ENCODE measurements around the gene FAM20B. TPM values are rescaled to one million over a fixed set of nuclear protein-coding genes. Genes with fewer than 3 reads are reported as not detected.
"Not testable (repeated sequence)": the region's sequence is repeated elsewhere in the genome, so short reads cannot be mapped to it uniquely, and the experiment has no call there.

Gene FAM20B, protein sequence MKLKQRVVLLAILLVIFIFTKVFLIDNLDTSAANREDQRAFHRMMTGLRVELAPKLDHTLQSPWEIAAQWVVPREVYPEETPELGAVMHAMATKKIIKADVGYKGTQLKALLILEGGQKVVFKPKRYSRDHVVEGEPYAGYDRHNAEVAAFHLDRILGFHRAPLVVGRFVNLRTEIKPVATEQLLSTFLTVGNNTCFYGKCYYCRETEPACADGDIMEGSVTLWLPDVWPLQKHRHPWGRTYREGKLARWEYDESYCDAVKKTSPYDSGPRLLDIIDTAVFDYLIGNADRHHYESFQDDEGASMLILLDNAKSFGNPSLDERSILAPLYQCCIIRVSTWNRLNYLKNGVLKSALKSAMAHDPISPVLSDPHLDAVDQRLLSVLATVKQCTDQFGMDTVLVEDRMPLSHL
- total RNA-seq = 10 to 100 TPM; 39.6 to 60.3 (median 51.6) TPM

DNA sequence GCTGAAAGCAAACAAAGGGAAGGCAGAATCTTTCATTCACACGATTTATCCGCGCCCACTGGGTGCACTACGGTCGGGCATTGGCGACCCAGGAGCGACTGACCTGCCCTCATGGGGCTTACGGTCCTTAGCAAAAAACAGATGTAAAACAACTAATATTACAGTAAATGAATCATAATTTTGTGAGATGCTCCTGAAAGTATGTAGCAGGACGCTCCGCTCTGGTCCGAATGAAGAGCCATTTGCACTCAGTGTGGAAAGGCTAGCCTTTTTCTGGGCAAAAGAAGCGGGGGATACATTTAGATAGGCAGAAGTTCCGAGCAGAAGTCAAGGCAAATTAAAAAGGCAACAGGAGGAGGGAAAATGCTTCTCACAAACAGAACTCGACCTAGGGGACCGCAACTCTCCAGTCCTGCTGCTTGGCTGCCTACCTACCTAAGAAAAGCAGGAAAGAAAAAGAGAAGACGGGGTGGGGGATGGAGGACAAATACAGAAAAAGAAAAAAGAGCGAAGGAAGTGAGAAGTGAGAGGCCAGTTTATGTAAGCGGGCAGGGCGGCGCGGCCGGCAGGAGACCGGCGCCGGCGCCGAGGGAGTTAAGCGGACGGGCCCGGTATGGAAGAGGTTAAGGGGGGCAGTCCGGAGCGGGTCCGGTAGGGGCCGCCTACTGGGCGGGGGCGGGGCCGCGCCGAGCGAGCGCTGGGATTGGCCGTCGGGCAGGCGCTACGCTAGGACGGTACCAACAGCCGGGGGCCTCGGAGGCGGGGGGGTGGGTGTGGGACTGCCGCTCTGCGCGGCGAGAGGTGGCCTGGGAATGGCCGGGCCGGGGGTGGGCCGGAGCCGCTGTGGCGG lies at the start of gene FAM20B:
Gene FAM20B, plus strand, starts transcription at position 770 of the 850 bp plus-strand sequence. CDS start 17,954 bp downstream, outside the sequence.
- Histone ChIP-seq H3K27me3 (no peaks in the 10 kb centered on the region), H3K27ac (peak within 1 kb of the TSS; percentile 92 to 98 (median 96)), H3K4me3 (peak within 1 kb of the TSS; percentile 91 to 99 (median 96)), H3K9me3 (no peaks in the 10 kb centered on the region), H3K4me1 (peaks cover 0 to 62% (median 15%) of the 10 kb centered on the region in 4 donors), H3K36me3 (no peaks in the 10 kb centered on the region)
- DNase-seq (ENCODE audit: low spot score in 2 of 2) = peak; percentile 84 to 88
- TF ChIP-seq POLR2A (IDR thresholded peaks at IDR 0.05) (no peak), EP300 (IDR thresholded peaks at IDR 0.05) (peak in 1 of 2 donors; percentile 30)
- TF ChIP-seq, protein P1, sequence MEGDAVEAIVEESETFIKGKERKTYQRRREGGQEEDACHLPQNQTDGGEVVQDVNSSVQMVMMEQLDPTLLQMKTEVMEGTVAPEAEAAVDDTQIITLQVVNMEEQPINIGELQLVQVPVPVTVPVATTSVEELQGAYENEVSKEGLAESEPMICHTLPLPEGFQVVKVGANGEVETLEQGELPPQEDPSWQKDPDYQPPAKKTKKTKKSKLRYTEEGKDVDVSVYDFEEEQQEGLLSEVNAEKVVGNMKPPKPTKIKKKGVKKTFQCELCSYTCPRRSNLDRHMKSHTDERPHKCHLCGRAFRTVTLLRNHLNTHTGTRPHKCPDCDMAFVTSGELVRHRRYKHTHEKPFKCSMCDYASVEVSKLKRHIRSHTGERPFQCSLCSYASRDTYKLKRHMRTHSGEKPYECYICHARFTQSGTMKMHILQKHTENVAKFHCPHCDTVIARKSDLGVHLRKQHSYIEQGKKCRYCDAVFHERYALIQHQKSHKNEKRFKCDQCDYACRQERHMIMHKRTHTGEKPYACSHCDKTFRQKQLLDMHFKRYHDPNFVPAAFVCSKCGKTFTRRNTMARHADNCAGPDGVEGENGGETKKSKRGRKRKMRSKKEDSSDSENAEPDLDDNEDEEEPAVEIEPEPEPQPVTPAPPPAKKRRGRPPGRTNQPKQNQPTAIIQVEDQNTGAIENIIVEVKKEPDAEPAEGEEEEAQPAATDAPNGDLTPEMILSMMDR (IDR thresholded peaks at IDR 0.05) = peak in 2 of 5 experiments; percentile 10 to 37
- WGBS, 2 donors = 19 to 20% methylated on average over 44 to 49 of the region's 58 CpGs

DNA sequence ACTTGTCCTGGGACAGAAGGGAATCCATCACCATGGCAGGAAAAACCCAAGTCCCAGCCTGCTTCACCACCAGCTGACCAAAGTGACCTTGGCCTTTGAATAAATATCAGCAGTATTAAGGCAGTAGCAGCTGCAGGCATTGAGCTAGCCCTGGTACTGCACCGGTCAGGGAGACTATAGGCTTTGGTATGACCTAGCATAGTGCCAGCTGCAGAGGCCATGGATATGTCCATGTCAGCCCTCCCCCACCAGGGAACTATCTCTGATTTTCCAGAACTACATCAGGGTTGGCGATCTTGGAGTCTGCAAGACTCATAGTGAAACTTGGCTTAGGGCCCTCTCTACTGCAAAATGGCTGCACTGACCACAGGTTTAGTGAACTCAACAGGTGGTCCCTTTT lies 49.2 kb upstream of the FAM20B start:
- no peak for DNase-seq (ENCODE audit: low spot score in 2 of 2)
- Histone ChIP-seq H3K4me1 (peaks cover 0 to 11% (median 0%) of the 10 kb centered on the region in 4 donors), H3K36me3 (no peaks in the 10 kb centered on the region), H3K4me3 (no peak overlapping the region), H3K9me3 (peaks cover 0 to 53% (median 5%) of the 10 kb centered on the region in 4 donors), H3K27ac (no peak overlapping the region), H3K27me3 (no peaks in the 10 kb centered on the region)
- WGBS, 2 donors = 44 to 73% methylated on average over 2 of the region's 2 CpGs
- no peak for TF ChIP-seq POLR2A (IDR thresholded peaks at IDR 0.05)

DNA sequence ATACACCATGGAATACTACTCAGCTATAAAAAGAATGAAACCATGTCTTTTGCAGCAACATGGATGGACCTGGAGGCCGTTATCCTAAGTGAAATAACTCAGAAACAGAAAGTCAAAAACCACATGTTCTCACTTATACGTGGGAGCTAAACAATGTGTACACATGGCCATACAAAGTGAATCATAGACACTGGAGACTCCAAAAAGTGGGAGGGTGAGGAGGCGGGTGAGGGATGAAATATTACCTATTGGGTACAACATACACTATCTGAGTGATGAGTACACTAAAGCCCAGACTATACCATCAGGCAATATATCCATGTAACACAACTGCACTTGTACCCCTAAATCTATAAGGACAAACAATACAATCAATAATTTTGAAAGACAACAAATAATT lies 39.5 kb upstream of the FAM20B start:
- 70 to 72% methylated on average over 3 of the region's 3 CpGs for WGBS, 2 donors

DNA sequence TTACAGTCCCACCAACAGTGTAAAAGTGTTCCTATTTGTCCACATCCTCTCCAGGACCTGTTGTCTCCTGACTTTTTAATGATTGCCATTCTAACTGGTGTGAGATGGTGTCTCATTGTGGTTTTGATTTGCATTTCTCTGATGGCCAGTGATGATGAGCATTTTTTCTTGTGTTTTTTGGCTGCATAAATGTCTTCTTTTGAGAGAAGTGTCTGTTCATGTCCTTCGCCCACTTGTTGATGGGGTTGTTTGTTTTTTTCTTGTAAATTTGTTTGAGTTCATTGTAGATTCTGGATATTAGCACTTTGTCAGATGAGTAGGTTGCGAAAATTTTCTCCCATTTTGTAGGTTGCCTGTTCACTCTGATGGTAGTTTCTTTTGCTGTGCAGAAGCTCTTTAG lies 37.5 kb upstream of the FAM20B start:
- not testable (repeated sequence) for H3K27me3 ChIP-seq; DNase-seq (ENCODE audit: low spot score in 2 of 2); H3K9me3 ChIP-seq; H3K27ac ChIP-seq; H3K36me3 ChIP-seq; H3K4me1 ChIP-seq; H3K4me3 ChIP-seq
- 100% methylated on average over 2 of the region's 2 CpGs for WGBS, 2 donors

More for the DNA sequence above, 39.5 kb upstream of the FAM20B start:
- Histone ChIP-seq H3K27ac (no peak overlapping the region), H3K4me3 (no peak overlapping the region), H3K27me3 (no peaks in the 10 kb centered on the region), H3K4me1 (no peaks in the 10 kb centered on the region), H3K9me3 (no peaks in the 10 kb centered on the region), H3K36me3 (no peaks in the 10 kb centered on the region)
- no peak for TF ChIP-seq POLR2A (IDR thresholded peaks at IDR 0.05)
- TF ChIP-seq EP300 (IDR thresholded peaks at IDR 0.05) = no peak
- TF ChIP-seq, protein P1 (IDR thresholded peaks at IDR 0.05) = no peak
- no peak for DNase-seq (ENCODE audit: low spot score in 2 of 2)

DNA sequence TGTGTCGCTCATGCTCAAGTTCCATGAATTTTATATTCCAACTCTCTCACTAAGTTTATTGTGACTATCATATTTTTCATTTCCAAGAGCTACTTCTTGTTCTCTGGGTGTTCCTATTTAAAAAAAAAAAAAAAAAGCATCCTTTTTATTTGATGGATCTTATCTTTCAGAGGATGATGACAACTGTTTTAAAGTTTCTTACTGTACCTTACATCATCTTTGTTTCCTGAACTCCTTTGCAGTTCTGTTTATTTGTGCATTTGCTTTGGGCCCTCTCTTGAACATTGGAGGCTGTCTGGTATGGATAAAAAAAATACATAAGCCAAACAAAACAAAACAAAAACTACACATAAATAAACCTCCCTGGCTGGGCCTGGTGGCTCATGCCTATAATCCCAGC lies 32.1 kb upstream of the FAM20B start:
- Histone ChIP-seq H3K4me1 (no peaks in the 10 kb centered on the region), H3K36me3 (no peaks in the 10 kb centered on the region), H3K27me3 (no peaks in the 10 kb centered on the region), H3K27ac (no peak overlapping the region), H3K4me3 (no peak overlapping the region), H3K9me3 (peaks cover 0 to 24% (median 5%) of the 10 kb centered on the region in 4 donors)
- no peak for TF ChIP-seq POLR2A (IDR thresholded peaks at IDR 0.05)
- no peak for TF ChIP-seq EP300 (IDR thresholded peaks at IDR 0.05)
- TF ChIP-seq, protein P1 (IDR thresholded peaks at IDR 0.05) = no peak
- DNase-seq (ENCODE audit: low spot score in 2 of 2) = no peak
- 93% methylated on average over 1 of the region's 1 CpG for WGBS, 2 donors
